ENCODE results near the gene R3HCC1L.

DNA sequence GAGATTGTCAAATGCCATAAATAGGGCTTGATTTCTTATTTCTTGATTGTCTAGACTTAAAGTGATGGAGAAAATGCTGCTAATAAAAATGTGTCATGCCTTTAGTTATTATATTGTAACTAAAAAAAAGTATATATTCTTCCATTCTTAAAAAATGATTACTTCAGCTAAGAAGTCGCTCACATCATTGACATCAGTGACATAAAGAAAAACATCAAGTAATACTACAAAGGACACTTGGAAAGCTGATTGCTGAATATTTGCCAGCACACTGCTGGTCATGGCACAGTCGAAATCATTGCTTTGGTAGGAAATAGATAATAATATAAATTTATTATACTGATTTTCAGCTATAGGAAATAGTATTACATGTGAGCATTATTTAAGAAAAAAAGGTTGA lies 70.9 kb downstream of the R3HCC1L start:
- TF ChIP-seq, protein P1, sequence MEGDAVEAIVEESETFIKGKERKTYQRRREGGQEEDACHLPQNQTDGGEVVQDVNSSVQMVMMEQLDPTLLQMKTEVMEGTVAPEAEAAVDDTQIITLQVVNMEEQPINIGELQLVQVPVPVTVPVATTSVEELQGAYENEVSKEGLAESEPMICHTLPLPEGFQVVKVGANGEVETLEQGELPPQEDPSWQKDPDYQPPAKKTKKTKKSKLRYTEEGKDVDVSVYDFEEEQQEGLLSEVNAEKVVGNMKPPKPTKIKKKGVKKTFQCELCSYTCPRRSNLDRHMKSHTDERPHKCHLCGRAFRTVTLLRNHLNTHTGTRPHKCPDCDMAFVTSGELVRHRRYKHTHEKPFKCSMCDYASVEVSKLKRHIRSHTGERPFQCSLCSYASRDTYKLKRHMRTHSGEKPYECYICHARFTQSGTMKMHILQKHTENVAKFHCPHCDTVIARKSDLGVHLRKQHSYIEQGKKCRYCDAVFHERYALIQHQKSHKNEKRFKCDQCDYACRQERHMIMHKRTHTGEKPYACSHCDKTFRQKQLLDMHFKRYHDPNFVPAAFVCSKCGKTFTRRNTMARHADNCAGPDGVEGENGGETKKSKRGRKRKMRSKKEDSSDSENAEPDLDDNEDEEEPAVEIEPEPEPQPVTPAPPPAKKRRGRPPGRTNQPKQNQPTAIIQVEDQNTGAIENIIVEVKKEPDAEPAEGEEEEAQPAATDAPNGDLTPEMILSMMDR (IDR thresholded peaks at IDR 0.05): no peak
- no peak for TF ChIP-seq POLR2A (IDR thresholded peaks at IDR 0.05)

All from thyroid gland (tissue), 4 donors.